H1 (cell line): ENCODE data around the gene ADCY5. TPM values are rescaled to one million over a fixed set of nuclear protein-coding genes. Genes with fewer than 3 reads are reported as not detected.
A peak's percentile ranks its signal among the peaks of the same experiment; 100 is the strongest.

Experiments used
- CTCF ChIA-PET: fragments of 300-600 bp; sonication (Branson Sonifier 250); formaldehyde crosslinking; loops from one replicate; lab custom pipeline; 2021; ENCODE audit not compliant: partially characterized antibody; lab: Charles Lee
- POLR2A ChIA-PET: fragments of 300-600 bp; sonication (Branson Sonifier 250); formaldehyde crosslinking; loops from one replicate; lab custom pipeline; 2021; ENCODE audit warnings: inconsistent platforms; ENCODE audit not compliant: partially characterized antibody; lab: Charles Lee
- DNase-seq, 2 experiments: peaks; one replicate each; pipeline versions ENCODE4 v3.0.0 to v3.0.0-alpha.2; 2010 to 2022; ENCODE audit warnings: low spot score in 2 of 2, low read depth in 1 of 2, mixed read lengths in 1 of 2
- FAIRE-seq: peaks from 2 replicates; lab custom pipeline; 2011; peaks lifted over from hg19 to GRCh38; lab: Jason Lieb, UNC
- H2AFZ ChIP-seq: 2 replicates; pipeline ENCODE4 v1.8.1; 2012; ENCODE audit warnings: low read length, inconsistent platforms
- H2AK5ac ChIP-seq: 2 replicates; pipeline ENCODE4 v1.6.1; 2013; ENCODE audit warnings: low read depth, low read length
- H2BK120ac ChIP-seq: replicated peaks from 2 replicates; pipeline ENCODE3; 2013; ENCODE audit warnings: low read depth, low read length, inconsistent platforms
- H2BK12ac ChIP-seq: 2 replicates; pipeline ENCODE4 v1.6.1; 2013; ENCODE audit warnings: low read depth, low read length
- H2BK15ac ChIP-seq: 2 replicates; pipeline ENCODE4 v1.6.1; 2013; ENCODE audit warnings: low read length
- H2BK20ac ChIP-seq: 2 replicates; pipeline ENCODE4 v1.6.1; 2013; ENCODE audit warnings: low read length
- H2BK5ac ChIP-seq: 2 replicates; pipeline ENCODE4 v1.6.1; 2013; ENCODE audit warnings: low read depth, low read length
- H3K14ac ChIP-seq: 2 replicates; pipeline ENCODE4 v1.6.1; 2013; ENCODE audit warnings: inconsistent platforms; ENCODE audit not compliant: insufficient read length
- H3K18ac ChIP-seq: 2 replicates; pipeline ENCODE4 v1.6.1; 2013; ENCODE audit warnings: low read length; ENCODE audit errors: extremely low read depth
- H3K23ac ChIP-seq: 2 replicates; pipeline ENCODE4 v1.6.1; 2013; ENCODE audit warnings: inconsistent platforms; ENCODE audit not compliant: insufficient read length
- H3K23me2 ChIP-seq: 2 replicates; pipeline ENCODE4 v1.6.1; 2013; ENCODE audit warnings: low read depth, low read length
- H3K27ac ChIP-seq: 2 replicates; pipeline ENCODE4 v1.6.1; 2011; ENCODE audit warnings: low read depth, low read length, inconsistent platforms
- H3K27me3 ChIP-seq, 4 experiments: replicated peaks in 1 of 4; 1 replicate in 1 of 4; 2 replicates in 3 of 4; pipeline versions ENCODE4 v1.6.1 to v1.8.1; 2011 to 2013; ENCODE audit warnings: low read length in 3 of 4, mild to moderate bottlenecking in 3 of 4, inconsistent platforms in 2 of 4, mixed read lengths in 2 of 4, moderate library complexity in 1 of 4; ENCODE audit not compliant: control insufficient read depth in 3 of 4, insufficient read depth in 3 of 4; ENCODE audit errors: extremely low read depth in 1 of 4
- H3K36me3 ChIP-seq, 4 experiments: 2 replicates each; pipeline versions ENCODE4 v1.6.1 to v1.8.1; 2011 to 2013; ENCODE audit warnings: mild to moderate bottlenecking in 4 of 4, low read length in 3 of 4, moderate library complexity in 2 of 4, control low read depth in 1 of 4, inconsistent platforms in 1 of 4; ENCODE audit not compliant: insufficient read depth in 4 of 4, control insufficient read depth in 2 of 4
- H3K4ac ChIP-seq: replicated peaks from 2 replicates; pipeline ENCODE3; 2013; ENCODE audit warnings: low read length, low read depth, mixed read lengths, inconsistent platforms; ENCODE audit not compliant: insufficient read length
- H3K4me1 ChIP-seq, 4 experiments: replicated peaks in 1 of 4; 1 replicate in 1 of 4; 2 replicates in 3 of 4; pipeline versions ENCODE4 v1.6.1 to v1.8.1; 2011 to 2013; ENCODE audit warnings: low read length in 3 of 4, inconsistent platforms in 2 of 4, mixed read lengths in 1 of 4; ENCODE audit not compliant: insufficient read depth in 4 of 4, control insufficient read depth in 3 of 4
- H3K4me2 ChIP-seq, 2 experiments: 2 replicates each; pipeline versions ENCODE4 v1.6.1 to v1.8.1; 2011 to 2013; ENCODE audit warnings: low read depth in 2 of 2, low read length in 2 of 2, control low read depth in 1 of 2, inconsistent platforms in 1 of 2, mild to moderate bottlenecking in 1 of 2; ENCODE audit not compliant: insufficient read depth in 1 of 2
- H3K4me3 ChIP-seq, 4 experiments: fragments of 200-600, 300-600 bp in 1 of 4; sonication (generic), shearing (Covaris generic), sonication (Bioruptor Twin) in 1 of 4; 2 replicates each; pipeline versions ENCODE4 v1.5.1 to v1.8.1; 2011 to 2016; ENCODE audit warnings: low read length in 4 of 4, low read depth in 3 of 4, control low read depth in 2 of 4, inconsistent platforms in 2 of 4, mild to moderate bottlenecking in 2 of 4, mixed read lengths in 1 of 4, moderate library complexity in 1 of 4; ENCODE audit not compliant: insufficient read depth in 2 of 4; ENCODE audit errors: extremely low read depth in 1 of 4
- H3K56ac ChIP-seq: replicated peaks from 2 replicates; pipeline ENCODE3; 2013; ENCODE audit warnings: low read depth, mild to moderate bottlenecking, mixed read lengths, low read length, inconsistent platforms; ENCODE audit not compliant: insufficient read length
- H3K79me1 ChIP-seq: 2 replicates; pipeline ENCODE4 v1.6.1; 2013; ENCODE audit warnings: low read depth, low read length, control low read depth
- H3K79me2 ChIP-seq, 2 experiments: 2 replicates each; pipeline versions ENCODE4 v1.6.1 to v1.8.1; 2012 to 2013; ENCODE audit warnings: low read length in 2 of 2, mild to moderate bottlenecking in 2 of 2, inconsistent platforms in 1 of 2; ENCODE audit not compliant: insufficient read depth in 2 of 2, control insufficient read depth in 1 of 2
- H3K9ac ChIP-seq, 4 experiments: replicated peaks in 1 of 4; 1 replicate in 1 of 4; 2 replicates in 3 of 4; pipeline versions ENCODE4 v1.6.1 to v1.8.1; 2011 to 2013; ENCODE audit warnings: low read depth in 3 of 4, low read length in 3 of 4, control low read depth in 2 of 4, mild to moderate bottlenecking in 2 of 4, moderate library complexity in 2 of 4, inconsistent platforms in 1 of 4; ENCODE audit errors: extremely low read depth in 1 of 4
- H3K9me3 ChIP-seq, 2 experiments: 2 replicates each; pipeline versions ENCODE4 v1.6.1 to v1.8.1; 2012 to 2013; ENCODE audit warnings: mild to moderate bottlenecking in 2 of 2, moderate library complexity in 2 of 2, control low read depth in 1 of 2, inconsistent platforms in 1 of 2, low read depth in 1 of 2, low read length in 1 of 2, mixed read lengths in 1 of 2; ENCODE audit not compliant: insufficient read depth in 2 of 2
- H4K20me1 ChIP-seq, 2 experiments: replicated peaks in 1 of 2; 2 replicates each; pipeline versions ENCODE3 to v1.8.1; 2011 to 2013; ENCODE audit warnings: inconsistent platforms in 2 of 2, low read length in 2 of 2, mild to moderate bottlenecking in 1 of 2; ENCODE audit not compliant: insufficient read depth in 2 of 2, control insufficient read depth in 1 of 2
- H4K5ac ChIP-seq: 2 replicates; pipeline ENCODE4 v1.6.1; 2013; ENCODE audit warnings: low read length, low read depth, mixed read lengths, inconsistent platforms; ENCODE audit not compliant: insufficient read length
- H4K8ac ChIP-seq: 2 replicates; pipeline ENCODE4 v1.8.0; 2013; ENCODE audit warnings: mild to moderate bottlenecking, moderate library complexity, low read length, inconsistent platforms; ENCODE audit not compliant: insufficient read depth; ENCODE audit errors: extremely low read depth
- H4K91ac ChIP-seq: replicated peaks from 2 replicates; pipeline ENCODE3; 2013; ENCODE audit warnings: low read length, mixed read lengths, inconsistent platforms; ENCODE audit not compliant: insufficient read length
- ATF3 ChIP-seq: IDR thresholded peaks from 2 replicates; pipeline ENCODE4 v1.6.1; 2011; ENCODE audit warnings: low read depth, mild to moderate bottlenecking, low read length; ENCODE audit not compliant: insufficient read depth
- CBX8 ChIP-seq: fragments of 300-800, 300-1000 bp; sonication (generic); IDR thresholded peaks from 2 replicates; pipeline ENCODE4 v1.7.1; 2016; ENCODE audit warnings: low read depth, low read length, borderline replicate concordance
- CHD2 ChIP-seq: IDR thresholded peaks from 2 replicates; pipeline ENCODE4 v1.6.1; 2012; ENCODE audit warnings: low read length, improper control_type of control experiment
- CTCF ChIP-seq, 3 experiments: IDR thresholded peaks; 1 replicate in 2 of 3; 2 replicates in 1 of 3; pipeline versions ENCODE4 v1.5.1 to v1.6.1; 2011; ENCODE audit warnings: low read length in 3 of 3, mild to moderate bottlenecking in 3 of 3, inconsistent platforms in 2 of 3, low read depth in 1 of 3, moderate library complexity in 1 of 3; ENCODE audit not compliant: insufficient read depth in 1 of 3; ENCODE audit errors: control extremely low read depth in 1 of 3
- RAD21 ChIP-seq, 2 experiments: IDR thresholded peaks in 1 of 2; conservative IDR thresholded peaks in 1 of 2; 2 replicates each; pipeline ENCODE4 v1.6.1; 2011; ENCODE audit warnings: low read depth in 2 of 2, low read length in 2 of 2, improper control_type of control experiment in 1 of 2, inconsistent platforms in 1 of 2, mild to moderate bottlenecking in 1 of 2, moderate library complexity in 1 of 2
- RXRA ChIP-seq: IDR thresholded peaks from 2 replicates; pipeline ENCODE4 v1.6.1; 2011; ENCODE audit warnings: low read depth, mild to moderate bottlenecking, low read length, moderate library complexity; ENCODE audit not compliant: insufficient read depth
- SP1 ChIP-seq: IDR thresholded peaks from 2 replicates; pipeline ENCODE4 v1.6.1; 2011; ENCODE audit warnings: low read depth, low read length
- WGBS, 2 experiments: shearing (Covaris generic) in 1 of 2; methylation state at CpG; one replicate each; pipeline versions ENCODE4 v1.1.6 to v1.1.7; 2013 to 2015; ENCODE audit warnings: low lambda C conversion rate in 2 of 2, mixed read lengths in 2 of 2, inconsistent platforms in 1 of 2, low coverage in 1 of 2, missing lambda C conversion rate in 1 of 2; ENCODE audit not compliant: insufficient replicate concordance in 2 of 2, insufficient coverage in 1 of 2, insufficient read length in 1 of 2; ENCODE audit errors: extremely low coverage in 1 of 2, missing lambda C conversion rate in 1 of 2; 5-methylcytosine and 5-hydroxymethylcytosine counted together
- polyA plus RNA-seq, 7 experiments: library from polyadenylated mRNA; depleted of rRNA in 3 of 7; stranded (reverse) in 5 of 7; unstranded in 2 of 7; fragments of >200 nt in 5 of 7; fragments of 200-250 nt in 2 of 7; gene quantifications; 1 replicate in 5 of 7; 2 replicates in 1 of 7; 4 replicates in 1 of 7; pipeline versions ENCODE4 v1.2.1 to v1.2.3, GENCODE V29; 2011 to 2013; ENCODE audit warnings: missing spikeins in 2 of 7, mixed read lengths in 2 of 7
- total RNA-seq: library from RNA; stranded (reverse); fragmentation: NEBNext Ultra II Directional; extraction: Animal tissue kit (Norgen Biotek cat#: 25700); gene quantifications from 2 replicates; pipeline ENCODE4 v1.2.1, GENCODE V29; 2021

Gene ADCY5
- total and polyA plus RNA-seq, 2 of the 8 experiments (the other 6 are each of a cell fraction or from before 2014, with no cell fraction given): 18.9 to 40.8 TPM

- ChIA-PET CTCF (interaction anchor here (0.5 to 5.0 kb wide), 32 partner anchors 9 to 330 kb away, joined by 3 to 90 read pairs (median 3); no protein-coding TSS in a partner anchor), POLR2A (interaction anchor here (0.9 kb wide), 1 partner anchor 24 kb away, joined by 3 read pairs; no protein-coding TSS in a partner anchor)
- Histone ChIP-seq H3K27me3 (no peaks in the 10 kb centered on the region), H3K36me3 (peaks cover 7 to 34% (median 24%) of the 10 kb centered on the region in 4 experiments), H2BK5ac (no peak overlapping the region; the same call in 1 of the 2 replicates), H3K18ac (no peak overlapping the region), H2BK120ac (no peak overlapping the region), H3K4me2 (no peak overlapping the region), H3K14ac (no peak overlapping the region), H3K79me2 (no peaks in the 10 kb centered on the region), H3K9me3 (no peaks in the 10 kb centered on the region), H2BK15ac (no peak overlapping the region), H3K23ac (no peak overlapping the region), H3K27ac (no peak overlapping the region; the same call in 1 of the 2 replicates), H2AFZ (no peak overlapping the region), H4K5ac (no peak overlapping the region), H3K4me3 (no peak overlapping the region), H2BK12ac (no peak overlapping the region), H3K56ac (no peak overlapping the region), H4K91ac (no peak overlapping the region), H2AK5ac (no peak overlapping the region), H3K23me2 (no peaks in the 10 kb centered on the region), H2BK20ac (no peak overlapping the region), H4K20me1 (peaks cover 6 to 26% of the 10 kb centered on the region in 2 experiments), H4K8ac (no peak overlapping the region), H3K4me1 (no peaks in the 10 kb centered on the region; a peak in 1 of 7 replicates), H3K9ac (no peak overlapping the region), H3K4ac (no peak overlapping the region), H3K79me1 (no peaks in the 10 kb centered on the region)
- peak; percentile 34 to 84 for DNase-seq
- whole genome bisulfite sequencing, 2 experiments: 93% methylated on average over 16 of the region's 16 CpGs; no CpG with 5 or more reads in 1 of the 2 experiments
- peak; percentile 70 for FAIRE-seq
- TF ChIP-seq CBX8 (no peak), CHD2 (no peak), ATF3 (0 out of 2 replicates have a peak, but pooled peaks have one; percentile 21), RAD21 (IDR thresholded peaks at IDR 0.05 in 1 of 2, conservative IDR thresholded peaks at IDR 0.05 in 1 of 2; ENCODE audit: low read depth in 2 of 2, low read length in 2 of 2) (peak; percentile 67 to 80), RXRA (0 out of 2 replicates have a peak, but pooled peaks have one; percentile 63), SP1 (0 out of 2 replicates have a peak, but pooled peaks have one; percentile 29), CTCF (IDR thresholded peaks at IDR 0.05; ENCODE audit: control extremely low read depth in 1 of 3, insufficient read depth in 1 of 3, low read depth in 1 of 3, low read length in 3 of 3) (peak in 2 of 3 experiments; percentile 95 to 96; a peak in 3 of 4 replicates)
Measured at GRCh38 chr3:123286308-123287023, 162.4 kb downstream of the ADCY5 start.
